HEK293 (cell line): Measurements from ENCODE around the gene PDXK.

ENCODE experiments used
- CTCF ChIA-PET: fragments of 350-600 bp; formaldehyde crosslinking; extraction: SDS; loops from one replicate; lab custom pipeline; 2021; ENCODE audit warnings: antibody characterized with exemption; lab: Yijun Ruan, JAX
- POLR2A ChIA-PET: fragments of 300-600 bp; formaldehyde crosslinking; extraction: SDS; loops from one replicate; lab custom pipeline; 2020; ENCODE audit warnings: antibody characterized with exemption, inconsistent platforms; lab: Yijun Ruan, JAX
- H3K27ac ChIP-seq: fragments of 200-500 bp; sonication (Bioruptor generic); 2 replicates; pipeline ENCODE4 v1.5.1; 2014; ENCODE audit warnings: low read depth, low read length, control low read depth, inconsistent platforms; ENCODE audit errors: extremely low read depth
- H3K36me3 ChIP-seq, 2 experiments: fragments of 200-500 bp in 1 of 2; sonication (Bioruptor generic) in 1 of 2; 1 replicate in 1 of 2; 2 replicates in 1 of 2; pipeline ENCODE4 v1.5.1; 2014 to 2017; ENCODE audit warnings: inconsistent platforms in 2 of 2, low read length in 2 of 2; ENCODE audit not compliant: control insufficient read depth in 2 of 2, insufficient read depth in 1 of 2
- H3K4me1 ChIP-seq: fragments of 200-500 bp; sonication (Bioruptor generic); 2 replicates; pipeline ENCODE4 v1.5.1; 2014; ENCODE audit warnings: mild to moderate bottlenecking, low read length, inconsistent platforms; ENCODE audit not compliant: control insufficient read depth, insufficient read depth
- H3K4me3 ChIP-seq: 2 replicates; pipeline ENCODE4 v1.5.1; 2011; ENCODE audit warnings: low read depth, mild to moderate bottlenecking, control low read depth, low read length, moderate library complexity
- H3K9me3 ChIP-seq: fragments of 200-500 bp; sonication (Bioruptor generic); 2 replicates; pipeline ENCODE4 v1.5.1; 2014; ENCODE audit warnings: low read depth, low read length, inconsistent platforms; ENCODE audit not compliant: control insufficient read depth, insufficient read depth
- AEBP2 ChIP-seq: fragments of 450-650 bp; formaldehyde crosslinking; IDR thresholded peaks from 2 replicates; pipeline ENCODE4 v1.5.1; 2016; ENCODE audit warnings: missing biosample characterization, missing genetic modification characterization, borderline replicate concordance
- GLIS2 ChIP-seq: fragments of 450-650 bp; formaldehyde crosslinking; IDR thresholded peaks from 2 replicates; pipeline ENCODE4 v1.5.1; 2016; ENCODE audit warnings: missing biosample characterization, missing genetic modification characterization
- INSM2 ChIP-seq: fragments of 450-650 bp; formaldehyde crosslinking; IDR thresholded peaks from 2 replicates; pipeline ENCODE4 v1.5.1; 2016; ENCODE audit warnings: missing biosample characterization, missing genetic modification characterization
- KLF17 ChIP-seq: fragments of 450-650 bp; formaldehyde crosslinking; IDR thresholded peaks from 2 replicates; pipeline ENCODE4 v1.5.1; 2016; ENCODE audit warnings: missing biosample characterization, missing genetic modification characterization
- MZF1 ChIP-seq: fragments of 450-650 bp; formaldehyde crosslinking; IDR thresholded peaks from 2 replicates; pipeline ENCODE4 v1.5.1; 2017; ENCODE audit warnings: missing biosample characterization, missing genetic modification characterization, borderline replicate concordance
- PATZ1 ChIP-seq: fragments of 450-650 bp; formaldehyde crosslinking; IDR thresholded peaks from 2 replicates; pipeline ENCODE4 v1.5.1; 2016; ENCODE audit warnings: missing biosample characterization, missing genetic modification characterization
- SALL2 ChIP-seq: fragments of 450-650 bp; formaldehyde crosslinking; IDR thresholded peaks from 2 replicates; pipeline ENCODE4 v1.5.0; 2017; ENCODE audit warnings: missing biosample characterization, mild to moderate bottlenecking, missing genetic modification characterization, borderline replicate concordance
- SCRT2 ChIP-seq: fragments of 450-650 bp; formaldehyde crosslinking; IDR thresholded peaks from 2 replicates; pipeline ENCODE4 v1.5.1; 2016; ENCODE audit warnings: missing biosample characterization, missing genetic modification characterization
- ZBTB49 ChIP-seq: fragments of 450-650 bp; formaldehyde crosslinking; IDR thresholded peaks from 2 replicates; pipeline ENCODE4 v1.5.1; 2016; ENCODE audit warnings: missing biosample characterization, missing genetic modification characterization, low read depth
- ZBTB8A ChIP-seq: fragments of 450-650 bp; formaldehyde crosslinking; IDR thresholded peaks from 2 replicates; pipeline ENCODE4 v1.5.1; 2016; ENCODE audit warnings: missing biosample characterization, missing genetic modification characterization
- ZFHX2 ChIP-seq: fragments of 450-650 bp; formaldehyde crosslinking; conservative IDR thresholded peaks from 2 replicates; pipeline ENCODE4 v1.5.1; 2016; ENCODE audit warnings: missing biosample characterization, missing genetic modification characterization
- ZNF132 ChIP-seq: fragments of 450-650 bp; formaldehyde crosslinking; IDR thresholded peaks from 2 replicates; pipeline ENCODE4 v1.5.1; 2017; ENCODE audit warnings: missing biosample characterization, missing genetic modification characterization, borderline replicate concordance
- ZNF423 ChIP-seq: fragments of 450-650 bp; formaldehyde crosslinking; IDR thresholded peaks from 2 replicates; pipeline ENCODE4 v1.5.1; 2016; ENCODE audit warnings: missing biosample characterization, missing genetic modification characterization
- ZNF530 ChIP-seq: fragments of 450-650 bp; formaldehyde crosslinking; IDR thresholded peaks from 2 replicates; pipeline ENCODE4 v1.5.1; 2016; ENCODE audit warnings: low read depth, missing biosample characterization, missing genetic modification characterization
- ZNF558 ChIP-seq: fragments of 450-650 bp; formaldehyde crosslinking; IDR thresholded peaks from 2 replicates; pipeline ENCODE4 v1.5.1; 2016; ENCODE audit warnings: missing biosample characterization, missing genetic modification characterization
- ZNF585B ChIP-seq: fragments of 450-650 bp; formaldehyde crosslinking; IDR thresholded peaks from 2 replicates; pipeline ENCODE4 v1.5.1; 2016; ENCODE audit warnings: missing biosample characterization, missing genetic modification characterization
- ZNF600 ChIP-seq: fragments of 450-650 bp; formaldehyde crosslinking; IDR thresholded peaks from 2 replicates; pipeline ENCODE4 v1.5.1; 2016; ENCODE audit warnings: missing biosample characterization, missing genetic modification characterization
- ZNF639 ChIP-seq: fragments of 450-650 bp; formaldehyde crosslinking; IDR thresholded peaks from 2 replicates; pipeline ENCODE4 v1.5.1; 2016; ENCODE audit warnings: missing biosample characterization, missing genetic modification characterization
- ZNF664 ChIP-seq: fragments of 450-650 bp; formaldehyde crosslinking; IDR thresholded peaks from 2 replicates; pipeline ENCODE4 v1.5.1; 2016; ENCODE audit warnings: missing biosample characterization, missing genetic modification characterization
- ZNF670 ChIP-seq: fragments of 450-650 bp; formaldehyde crosslinking; IDR thresholded peaks from 2 replicates; pipeline ENCODE4 v1.5.1; 2016; ENCODE audit warnings: missing biosample characterization, missing genetic modification characterization, low read depth
- ZSCAN30 ChIP-seq: fragments of 450-650 bp; IDR thresholded peaks from 2 replicates; pipeline ENCODE4 v1.5.1; 2018; ENCODE audit warnings: missing biosample characterization, mild to moderate bottlenecking, missing genetic modification characterization, moderate library complexity

PDXK gene

GRCh38 chr21:43719748-43720538, 1.0 kb downstream of the PDXK start (continued):
- no peak for TF ChIP-seq KLF17 (tag by site-specific recombination)
- no peak for TF ChIP-seq ZNF132 (tag by site-specific recombination)
- TF ChIP-seq ZSCAN30 (tag by site-specific recombination), result no peak
- TF ChIP-seq ZNF664 (tag by site-specific recombination), result no peak
- no peak for TF ChIP-seq ZNF670 (tag by site-specific recombination)
- TF ChIP-seq GLIS2 (tag by site-specific recombination), result peak; percentile 52
- TF ChIP-seq MZF1, result no peak
- TF ChIP-seq ZFHX2 (tag by site-specific recombination), result peak; percentile 68; the same call in 1 of the 2 replicates
- TF ChIP-seq SCRT2 (tag by site-specific recombination), result peak; percentile 74

GRCh38 chr21:43720539-43721166, 1.7 kb downstream of the PDXK start:
- no peaks in the 10 kb centered on the region for H3K9me3 ChIP-seq
- POLR2A ChIA-PET, result interaction anchor here (1.3 to 2.0 kb wide), 2 partner anchors 9 to 20 kb away, joined by 5 to 25 read pairs; no protein-coding TSS in a partner anchor
- H3K4me3 ChIP-seq, result peak overlapping the region; percentile 87
- peaks cover 0 to 18% of the 10 kb centered on the region in 2 experiments; a peak in 2 of 3 replicates for H3K36me3 ChIP-seq
- CTCF ChIA-PET, result interaction anchor here (0.8 to 1.2 kb wide), 2 partner anchors 8 to 9 kb away, joined by 4 to 6 read pairs; no protein-coding TSS in a partner anchor
- H3K27ac ChIP-seq, result no peak overlapping the region
- peak; percentile 21; the same call in 1 of the 2 replicates for TF ChIP-seq ZNF600 (tag by site-specific recombination)
- TF ChIP-seq ZNF585B (tag by site-specific recombination), result no peak
- TF ChIP-seq ZNF639, result no peak
- peaks cover 6% of the 10 kb centered on the region for H3K4me1 ChIP-seq

- H3K9me3 ChIP-seq, result no peaks in the 10 kb centered on the region
- H3K4me3 ChIP-seq, result no peak overlapping the region
- no peak overlapping the region for H3K27ac ChIP-seq
- ChIA-PET POLR2A (no interaction called here), CTCF (interaction anchor here (1.2 kb wide), 1 partner anchor 9 kb away, joined by 4 read pairs; no protein-coding TSS in a partner anchor)
- H3K36me3 ChIP-seq, result peaks cover 0 to 18% of the 10 kb centered on the region in 2 experiments; a peak in 2 of 3 replicates
- peaks cover 6% of the 10 kb centered on the region for H3K4me1 ChIP-seq
- TF ChIP-seq ZNF423 (tag by site-specific recombination), result no peak
- TF ChIP-seq ZBTB49 (tag by site-specific recombination), result no peak
- TF ChIP-seq INSM2 (tag by site-specific recombination), result no peak
- no peak for TF ChIP-seq AEBP2
- no peak for TF ChIP-seq ZNF585B (tag by site-specific recombination)
- no peak for TF ChIP-seq PATZ1 (tag by site-specific recombination)
- no peak for TF ChIP-seq ZNF558 (tag by site-specific recombination)
- TF ChIP-seq ZBTB8A (tag by site-specific recombination), result no peak
- no peak for TF ChIP-seq ZNF530 (tag by site-specific recombination)
- TF ChIP-seq SALL2, result no peak
These were observed 2.3 kb downstream of the PDXK start for GRCh38 chr21:43721206-43721605.
